ENCODE data around the gene GPHB5.
"Not testable (repeated sequence)": the region's sequence is repeated elsewhere in the genome, so short reads cannot be mapped to it uniquely, and the experiment has no call there.

Gene GPHB5

GRCh38 chr14:63287666-63288483 is 30.9 kb downstream of the GPHB5 start:
- ChIA-PET POLR2A (no interaction called here), CTCF (no interaction called here)
- TF ChIP-seq ELF4 (IDR thresholded peaks at IDR 0.05): no peak
- no peak for TF ChIP-seq SP1 (IDR thresholded peaks at IDR 0.05)
- no peak for TF ChIP-seq ARNT (IDR thresholded peaks at IDR 0.05)
- no peak for TF ChIP-seq FOXM1 (IDR thresholded peaks at IDR 0.05; ENCODE audit: borderline replicate concordance)
- TF ChIP-seq SUZ12 (IDR thresholded peaks at IDR 0.05): no peak
- TF ChIP-seq FOXK2 (IDR thresholded peaks at IDR 0.05): no peak
- TF ChIP-seq HDGF (IDR thresholded peaks at IDR 0.05; ENCODE audit: borderline replicate concordance): no peak
- TF ChIP-seq ZNF384 (IDR thresholded peaks at IDR 0.05): no peak
- TF ChIP-seq FOXA1 (IDR thresholded peaks at IDR 0.05): no peak
- no peak for TF ChIP-seq CTBP1 (IDR thresholded peaks at IDR 0.05; ENCODE audit: borderline replicate concordance)
- TF ChIP-seq PKNOX1 (IDR thresholded peaks at IDR 0.05): no peak
- no peak for TF ChIP-seq LEF1 (IDR thresholded peaks at IDR 0.05; ENCODE audit: borderline replicate concordance)
- DNase-seq (ENCODE audit: extremely low spot score): no peak

- POLR2A ChIA-PET: no interaction called here
- CTCF ChIA-PET: no interaction called here
These were observed 32.7 kb downstream of the GPHB5 start for GRCh38 chr14:63286071-63286470.

GRCh38 chr14:63283884-63284248 is 34.9 kb downstream of the GPHB5 start:
- CTCF ChIA-PET: interaction anchor here (0.9 kb wide), 1 partner anchor 8 kb away, joined by 3 read pairs; no protein-coding TSS in a partner anchor
- TF ChIP-seq ZNF384 (IDR thresholded peaks at IDR 0.05): no peak
- no peak for TF ChIP-seq CTBP1 (IDR thresholded peaks at IDR 0.05; ENCODE audit: borderline replicate concordance)
- TF ChIP-seq HDGF (IDR thresholded peaks at IDR 0.05; ENCODE audit: borderline replicate concordance): no peak
- TF ChIP-seq FOXM1 (IDR thresholded peaks at IDR 0.05; ENCODE audit: borderline replicate concordance): no peak
- no peak for TF ChIP-seq TARDBP (IDR thresholded peaks at IDR 0.05)
- POLR2A ChIA-PET: no interaction called here
- DNase-seq (ENCODE audit: extremely low spot score): no peak

More at GRCh38 chr14:63286071-63286470, 32.7 kb downstream of the GPHB5 start:
- no peak for TF ChIP-seq TARDBP (IDR thresholded peaks at IDR 0.05)
- no peak for TF ChIP-seq BHLHE40 (IDR thresholded peaks at IDR 0.05; ENCODE audit: borderline replicate concordance)
- no peak for TF ChIP-seq FOXM1 (IDR thresholded peaks at IDR 0.05; ENCODE audit: borderline replicate concordance)
- TF ChIP-seq SP1 (IDR thresholded peaks at IDR 0.05): no peak
- no peak for TF ChIP-seq HDGF (IDR thresholded peaks at IDR 0.05; ENCODE audit: borderline replicate concordance)
- no peak for TF ChIP-seq FOXK2 (IDR thresholded peaks at IDR 0.05)
- TF ChIP-seq PKNOX1 (IDR thresholded peaks at IDR 0.05): no peak
- no peak for TF ChIP-seq ARNT (IDR thresholded peaks at IDR 0.05)
- no peak for TF ChIP-seq ELF4 (IDR thresholded peaks at IDR 0.05)
- no peak for TF ChIP-seq NFRKB (IDR thresholded peaks at IDR 0.05)
- TF ChIP-seq FOXA1 (IDR thresholded peaks at IDR 0.05): no peak
- no peak for TF ChIP-seq L3MBTL2 (conservative IDR thresholded peaks at IDR 0.05)
- TF ChIP-seq ZNF384 (IDR thresholded peaks at IDR 0.05): no peak
- TF ChIP-seq CTBP1 (IDR thresholded peaks at IDR 0.05; ENCODE audit: borderline replicate concordance): no peak
- TF ChIP-seq SUZ12 (IDR thresholded peaks at IDR 0.05): no peak
- no peak for TF ChIP-seq LEF1 (IDR thresholded peaks at IDR 0.05; ENCODE audit: borderline replicate concordance)
- no peak for DNase-seq (ENCODE audit: extremely low spot score)

GRCh38 chr14:63282997-63283883 is 35.5 kb downstream of the GPHB5 start:
- CTCF ChIA-PET: interaction anchor here (1.1 kb wide), 1 partner anchor 109 kb away, joined by 3 read pairs; no protein-coding TSS in a partner anchor
- POLR2A ChIA-PET: no interaction called here
- TF ChIP-seq NFRKB (IDR thresholded peaks at IDR 0.05) (no peak), PKNOX1 (IDR thresholded peaks at IDR 0.05) (no peak)
- no peak for DNase-seq (ENCODE audit: extremely low spot score)

- POLR2A ChIA-PET; CTCF ChIA-PET; DNase-seq (ENCODE audit: extremely low spot score): not testable (repeated sequence)
These were observed 38.8 kb downstream of the GPHB5 start for GRCh38 chr14:63279933-63280332.

GRCh38 chr14:63277591-63278183 is 41.0 kb downstream of the GPHB5 start:
- CTCF ChIA-PET: interaction anchor here (0.6 to 1.2 kb wide), 6 partner anchors 31 to 1164 kb away, joined by 3 to 7 read pairs (median 4); no protein-coding TSS in a partner anchor
- no peak for DNase-seq (ENCODE audit: extremely low spot score)
- POLR2A ChIA-PET: no interaction called here
- no peak for TF ChIP-seq PKNOX1 (IDR thresholded peaks at IDR 0.05)

All from HEK293T (cell line).